ENCODE results near the gene MARCHF10.

DNA sequence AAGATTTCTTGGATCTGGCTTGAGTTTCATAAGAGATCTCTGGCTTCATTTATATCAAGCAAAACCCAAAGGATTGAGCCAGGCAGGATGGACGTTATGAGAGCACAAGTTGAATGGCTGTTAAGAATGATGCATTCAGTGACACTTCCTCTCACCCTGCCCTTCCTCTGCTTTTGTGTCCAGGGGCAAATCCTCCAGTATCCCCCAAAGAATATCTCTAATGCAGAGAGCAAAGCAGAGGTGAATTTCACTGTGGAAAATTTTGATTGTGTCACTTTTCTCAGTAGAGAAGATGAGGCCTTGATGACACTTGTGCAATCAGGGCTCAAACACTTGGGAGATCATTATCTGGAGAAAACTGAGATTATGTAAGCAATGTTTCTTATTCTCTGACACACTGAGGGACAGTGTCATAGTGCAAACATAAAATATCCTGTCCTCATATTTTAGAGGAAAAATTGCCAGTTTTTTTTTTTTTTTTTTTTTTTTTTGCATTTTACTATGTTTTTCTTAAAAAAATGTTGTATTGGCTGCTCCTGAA is 25.3 kb downstream of the MARCHF10 start:
- TF ChIP-seq, protein P1, sequence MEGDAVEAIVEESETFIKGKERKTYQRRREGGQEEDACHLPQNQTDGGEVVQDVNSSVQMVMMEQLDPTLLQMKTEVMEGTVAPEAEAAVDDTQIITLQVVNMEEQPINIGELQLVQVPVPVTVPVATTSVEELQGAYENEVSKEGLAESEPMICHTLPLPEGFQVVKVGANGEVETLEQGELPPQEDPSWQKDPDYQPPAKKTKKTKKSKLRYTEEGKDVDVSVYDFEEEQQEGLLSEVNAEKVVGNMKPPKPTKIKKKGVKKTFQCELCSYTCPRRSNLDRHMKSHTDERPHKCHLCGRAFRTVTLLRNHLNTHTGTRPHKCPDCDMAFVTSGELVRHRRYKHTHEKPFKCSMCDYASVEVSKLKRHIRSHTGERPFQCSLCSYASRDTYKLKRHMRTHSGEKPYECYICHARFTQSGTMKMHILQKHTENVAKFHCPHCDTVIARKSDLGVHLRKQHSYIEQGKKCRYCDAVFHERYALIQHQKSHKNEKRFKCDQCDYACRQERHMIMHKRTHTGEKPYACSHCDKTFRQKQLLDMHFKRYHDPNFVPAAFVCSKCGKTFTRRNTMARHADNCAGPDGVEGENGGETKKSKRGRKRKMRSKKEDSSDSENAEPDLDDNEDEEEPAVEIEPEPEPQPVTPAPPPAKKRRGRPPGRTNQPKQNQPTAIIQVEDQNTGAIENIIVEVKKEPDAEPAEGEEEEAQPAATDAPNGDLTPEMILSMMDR (conservative IDR thresholded peaks at IDR 0.05; ENCODE audit: low read length): no peak
- TF ChIP-seq EZH2phosphoT487 (IDR thresholded peaks at IDR 0.05; ENCODE audit: borderline replicate concordance): no peak

All from Loucy (cell line).